Parathyroid adenoma (tissue), 2 donors: ENCODE data around the gene COL23A1.

Experiments used
- H2AFZ ChIP-seq: fragments of 300-600 bp; sonication (generic); one replicate; pipeline ENCODE4 v1.7.0; 2017; ENCODE audit warnings: antibody characterized with exemption, mild to moderate bottlenecking
- H3K27ac ChIP-seq: fragments of 300-600 bp; sonication (generic); one replicate; pipeline ENCODE4 v1.7.0; 2017
- H3K27me3 ChIP-seq: fragments of 300-600 bp; sonication (generic); one replicate; pipeline ENCODE4 v1.7.0; 2017; ENCODE audit warnings: low read length; ENCODE audit not compliant: control insufficient read depth, insufficient read depth
- H3K36me3 ChIP-seq: fragments of 300-600 bp; sonication (generic); one replicate; pipeline ENCODE4 v1.7.0; 2017; ENCODE audit warnings: low read length; ENCODE audit not compliant: control insufficient read depth, insufficient read depth
- H3K4me1 ChIP-seq: fragments of 300-600 bp; sonication (generic); one replicate; pipeline ENCODE4 v1.7.0; 2017; ENCODE audit warnings: control low read depth
- H3K4me2 ChIP-seq: fragments of 300-600 bp; sonication (generic); one replicate; pipeline ENCODE4 v1.7.0; 2017; ENCODE audit warnings: low read length
- H3K4me3 ChIP-seq: fragments of 300-600 bp; sonication (generic); one replicate; pipeline ENCODE4 v1.7.0; 2017; ENCODE audit warnings: low read depth, low read length
- H3K79me2 ChIP-seq: fragments of 300-600 bp; sonication (generic); one replicate; pipeline ENCODE4 v1.7.0; 2017; ENCODE audit warnings: control low read depth
- H3K9ac ChIP-seq: fragments of 300-600 bp; sonication (generic); one replicate; pipeline ENCODE4 v1.7.0; 2017; ENCODE audit warnings: mild to moderate bottlenecking
- H3K9me3 ChIP-seq: fragments of 300-600 bp; sonication (generic); one replicate; pipeline ENCODE4 v1.7.0; 2017; ENCODE audit warnings: low read length; ENCODE audit not compliant: control insufficient read depth
- CTCF ChIP-seq: fragments of 300-600 bp; sonication (generic); IDR thresholded peaks from one replicate; pipeline ENCODE4 v1.7.0; 2017; ENCODE audit warnings: antibody characterized with exemption, mild to moderate bottlenecking
- donor health status: primary hyperparathyroidism.

The COL23A1 gene

DNA sequence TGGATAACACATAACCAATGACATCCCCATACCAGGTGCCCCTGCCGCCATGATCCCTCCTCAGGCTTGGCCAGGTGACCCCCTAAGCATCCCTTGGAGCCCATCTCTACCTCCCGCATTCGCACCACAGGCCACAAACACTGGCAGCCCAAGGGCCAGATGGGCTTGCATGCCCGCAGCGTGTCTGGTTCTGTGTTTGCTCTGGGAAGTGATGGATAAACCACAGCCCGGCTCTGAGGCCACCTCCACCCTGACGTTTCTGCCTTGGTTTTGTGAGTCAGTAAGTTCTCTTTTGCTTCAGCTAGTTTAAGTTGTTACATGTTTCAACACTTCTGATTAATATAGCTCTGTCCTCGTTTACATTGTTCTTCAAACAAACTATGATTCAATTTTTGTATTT, 185.2 kb downstream of the COL23A1 start:
- no peak overlapping the region for H3K27ac ChIP-seq
- no peaks in the 10 kb centered on the region for H3K9me3 ChIP-seq
- no peak overlapping the region for H2AFZ ChIP-seq
- no peaks in the 10 kb centered on the region for H3K36me3 ChIP-seq
- no peak for TF ChIP-seq CTCF
- no peak overlapping the region for H3K4me2 ChIP-seq
- H3K9ac ChIP-seq: no peak overlapping the region
- H3K27me3 ChIP-seq: no peaks in the 10 kb centered on the region
- H3K79me2 ChIP-seq: peaks cover 3% of the 10 kb centered on the region
- H3K4me1 ChIP-seq: no peaks in the 10 kb centered on the region
- no peak overlapping the region for H3K4me3 ChIP-seq

DNA sequence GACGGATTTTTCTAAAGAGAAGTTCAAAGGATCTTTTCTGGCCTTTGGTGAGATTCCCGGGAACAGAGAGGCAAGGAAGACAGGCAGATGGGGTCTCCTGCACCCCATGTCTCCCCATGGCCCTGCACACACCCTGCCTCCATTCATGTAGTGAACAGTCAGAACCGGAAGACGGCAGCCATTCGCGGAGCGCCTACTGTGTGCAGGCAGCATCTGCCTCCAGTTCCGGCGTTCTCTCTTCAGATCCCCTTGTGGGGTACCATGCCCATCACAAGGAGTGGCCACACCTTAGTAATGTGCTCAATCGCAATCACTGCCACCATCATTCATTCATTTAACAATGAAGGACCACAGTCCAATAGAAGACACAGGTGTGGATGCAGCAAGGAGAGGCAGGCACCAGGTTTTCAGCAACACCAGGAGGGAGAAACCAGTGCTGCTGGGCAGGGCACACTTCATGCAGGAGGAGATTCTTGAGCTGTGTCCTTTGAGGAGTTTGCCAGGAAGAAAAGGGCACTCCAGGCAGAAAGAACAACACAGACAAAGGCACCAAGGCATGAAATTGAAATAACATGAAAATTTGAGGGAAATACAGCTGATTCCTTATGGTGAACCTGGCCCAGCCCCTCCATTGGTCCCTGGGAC, 186.1 kb downstream of the COL23A1 start:
- Histone ChIP-seq H3K27ac (no peak overlapping the region), H3K9me3 (no peaks in the 10 kb centered on the region), H3K4me3 (no peak overlapping the region), H3K27me3 (no peaks in the 10 kb centered on the region), H3K36me3 (no peaks in the 10 kb centered on the region), H2AFZ (no peak overlapping the region), H3K4me2 (no peak overlapping the region), H3K9ac (no peak overlapping the region), H3K4me1 (no peaks in the 10 kb centered on the region), H3K79me2 (peaks cover 3% of the 10 kb centered on the region)
- no peak for TF ChIP-seq CTCF

GRCh38 chr5:178403351-178403750, 186.8 kb downstream of the COL23A1 start:
- Histone ChIP-seq H2AFZ (no peak overlapping the region), H3K4me2 (no peak overlapping the region), H3K79me2 (peaks cover 3% of the 10 kb centered on the region), H3K27ac (no peak overlapping the region), H3K9ac (no peak overlapping the region), H3K4me3 (no peak overlapping the region), H3K9me3 (no peaks in the 10 kb centered on the region), H3K4me1 (no peaks in the 10 kb centered on the region), H3K36me3 (no peaks in the 10 kb centered on the region), H3K27me3 (no peaks in the 10 kb centered on the region)
- TF ChIP-seq CTCF: no peak

- Histone ChIP-seq H3K4me1 (no peaks in the 10 kb centered on the region), H3K36me3 (no peaks in the 10 kb centered on the region), H3K79me2 (no peaks in the 10 kb centered on the region), H3K9ac (no peak overlapping the region), H3K4me3 (no peak overlapping the region), H3K9me3 (no peaks in the 10 kb centered on the region), H2AFZ (no peak overlapping the region), H3K4me2 (no peak overlapping the region), H3K27me3 (no peaks in the 10 kb centered on the region), H3K27ac (no peak overlapping the region)
- no peak for TF ChIP-seq CTCF
Measured at GRCh38 chr5:178399701-178400095, 190.5 kb downstream of the COL23A1 start.
